Panc1 (cell line): Measurements from ENCODE around the gene HK1. TPM values are rescaled to one million over a fixed set of nuclear protein-coding genes. Genes with fewer than 3 reads are reported as not detected.

ENCODE experiments used
- ATAC-seq: fragments of 200-7000 bp; cut with Tn5 transposase; 2 replicates; pipeline ENCODE4 v1.9.1; 2020; ENCODE audit warnings: mild to moderate bottlenecking, moderate library complexity
- BruUV-seq: library from RNA; stranded (reverse); fragments of 400-500 nt; replicated peaks from 2 replicates; lab custom pipeline; 2021; lab: Mats Ljungman, UMichigan
- CTCF ChIA-PET: fragments of 300-600 bp; sonication (Branson Sonifier 250); formaldehyde crosslinking; loops from one replicate; lab custom pipeline; 2022; ENCODE audit warnings: antibody characterized with exemption; lab: Charles Lee
- POLR2A ChIA-PET: fragments of 300-600 bp; sonication (Branson Sonifier 250); formaldehyde crosslinking; loops from one replicate; lab custom pipeline; 2022; ENCODE audit warnings: antibody characterized with exemption; lab: Charles Lee
- DNase-seq: peaks from one replicate; pipeline ENCODE4 v3.0.0-alpha.2; 2010; ENCODE audit warnings: low read depth, low spot score
- H3K27ac ChIP-seq: 2 replicates; pipeline ENCODE4 v1.5.1; 2011; ENCODE audit warnings: mild to moderate bottlenecking, low read length, inconsistent platforms
- H3K27me3 ChIP-seq: fragments of 200-500 bp; sonication (Bioruptor generic); 2 replicates; pipeline ENCODE4 v1.6.0; 2014; ENCODE audit warnings: low read length, inconsistent platforms; ENCODE audit not compliant: control insufficient read depth, insufficient read depth
- H3K36me3 ChIP-seq: fragments of 200-500 bp; sonication (Bioruptor generic); 2 replicates; pipeline ENCODE4 v1.5.1; 2014; ENCODE audit warnings: inconsistent platforms, mild to moderate bottlenecking, low read length, moderate library complexity; ENCODE audit not compliant: control insufficient read depth, insufficient read depth
- H3K4me1 ChIP-seq: 2 replicates; pipeline ENCODE4 v1.5.1; 2011; ENCODE audit warnings: inconsistent platforms, mild to moderate bottlenecking, low read length, moderate library complexity; ENCODE audit not compliant: control insufficient read depth, insufficient read depth
- H3K4me3 ChIP-seq, 2 experiments: 2 replicates each; pipeline ENCODE4 v1.5.1; 2011 to 2012; ENCODE audit warnings: low read depth in 2 of 2, low read length in 2 of 2, mild to moderate bottlenecking in 2 of 2, inconsistent platforms in 1 of 2, moderate library complexity in 1 of 2
- H3K9me3 ChIP-seq: fragments of 200-500 bp; sonication (Bioruptor generic); 2 replicates; pipeline ENCODE4 v1.5.1; 2014; ENCODE audit warnings: low read depth, mild to moderate bottlenecking, inconsistent platforms, low read length, moderate library complexity; ENCODE audit not compliant: control insufficient read depth, insufficient read depth
- POLR2AphosphoS5 ChIP-seq: IDR thresholded peaks from 2 replicates; pipeline ENCODE4 v1.6.1; 2012; ENCODE audit warnings: mild to moderate bottlenecking, low read depth, low read length, moderate library complexity
- SIN3A ChIP-seq: IDR thresholded peaks from 2 replicates; pipeline ENCODE4 v1.6.1; 2012; ENCODE audit warnings: low read depth, mild to moderate bottlenecking, low read length, moderate library complexity, borderline replicate concordance; ENCODE audit not compliant: insufficient read depth
- TCF7L2 ChIP-seq: IDR thresholded peaks from 2 replicates; pipeline ENCODE4 v1.6.1; 2011; ENCODE audit warnings: mild to moderate bottlenecking, low read depth, low read length, inconsistent platforms
- in situ Hi-C: cut with HindIII; loops from 2 replicates; pipeline ENCODE4 v1.10.0; 2016; ENCODE audit warnings: low sequenced_read_pairs, low pct_unique_long_range_greater_than_20kb
- intact Hi-C: fragments of 100-400 bp; cut with micrococcal nuclease; formaldehyde crosslinking; loops from one replicate; pipeline ENCODE4 v1.10.0; 2022; ENCODE audit not compliant: unreplicated experiment
- total RNA-seq: library from RNA; stranded (reverse); gene quantifications from one replicate; pipeline ENCODE4 v1.2.1, GENCODE V29; 2021; ENCODE audit not compliant: unreplicated experiment
- TF ChIP-seq, protein P1 (sequence below), 2 experiments: IDR thresholded peaks; 2 replicates each; pipeline ENCODE4 v1.6.1; 2011 to 2012; ENCODE audit warnings: low read depth in 2 of 2, control low read depth in 1 of 2, low read length in 1 of 2, mild to moderate bottlenecking in 1 of 2, moderate library complexity in 1 of 2; ENCODE audit not compliant: insufficient read depth in 1 of 2
- TF ChIP-seq, protein P2 (sequence below): fragments of 450-650 bp; IDR thresholded peaks from 2 replicates; pipeline ENCODE4 v1.5.1; 2017; ENCODE audit warnings: mild to moderate bottlenecking

HK1 gene
- total RNA-seq, 1 experiment from 2014 or later, result 74.4 TPM

- intact Hi-C loops (no loop called here), in situ Hi-C loops (no loop called here)
- CTCF ChIA-PET, result no interaction called here
- Histone ChIP-seq H3K27me3 (no peaks in the 10 kb centered on the region), H3K36me3 (peaks cover 2% of the 10 kb centered on the region; the same call in 1 of the 2 replicates), H3K4me1 (peaks cover 11% of the 10 kb centered on the region), H3K27ac (no peak overlapping the region), H3K9me3 (no peaks in the 10 kb centered on the region), H3K4me3 (no peak overlapping the region)
- ATAC-seq, result no peak
- BruUV-seq, result no TSS peak
- no peak for DNase-seq
- TF ChIP-seq, protein P1, sequence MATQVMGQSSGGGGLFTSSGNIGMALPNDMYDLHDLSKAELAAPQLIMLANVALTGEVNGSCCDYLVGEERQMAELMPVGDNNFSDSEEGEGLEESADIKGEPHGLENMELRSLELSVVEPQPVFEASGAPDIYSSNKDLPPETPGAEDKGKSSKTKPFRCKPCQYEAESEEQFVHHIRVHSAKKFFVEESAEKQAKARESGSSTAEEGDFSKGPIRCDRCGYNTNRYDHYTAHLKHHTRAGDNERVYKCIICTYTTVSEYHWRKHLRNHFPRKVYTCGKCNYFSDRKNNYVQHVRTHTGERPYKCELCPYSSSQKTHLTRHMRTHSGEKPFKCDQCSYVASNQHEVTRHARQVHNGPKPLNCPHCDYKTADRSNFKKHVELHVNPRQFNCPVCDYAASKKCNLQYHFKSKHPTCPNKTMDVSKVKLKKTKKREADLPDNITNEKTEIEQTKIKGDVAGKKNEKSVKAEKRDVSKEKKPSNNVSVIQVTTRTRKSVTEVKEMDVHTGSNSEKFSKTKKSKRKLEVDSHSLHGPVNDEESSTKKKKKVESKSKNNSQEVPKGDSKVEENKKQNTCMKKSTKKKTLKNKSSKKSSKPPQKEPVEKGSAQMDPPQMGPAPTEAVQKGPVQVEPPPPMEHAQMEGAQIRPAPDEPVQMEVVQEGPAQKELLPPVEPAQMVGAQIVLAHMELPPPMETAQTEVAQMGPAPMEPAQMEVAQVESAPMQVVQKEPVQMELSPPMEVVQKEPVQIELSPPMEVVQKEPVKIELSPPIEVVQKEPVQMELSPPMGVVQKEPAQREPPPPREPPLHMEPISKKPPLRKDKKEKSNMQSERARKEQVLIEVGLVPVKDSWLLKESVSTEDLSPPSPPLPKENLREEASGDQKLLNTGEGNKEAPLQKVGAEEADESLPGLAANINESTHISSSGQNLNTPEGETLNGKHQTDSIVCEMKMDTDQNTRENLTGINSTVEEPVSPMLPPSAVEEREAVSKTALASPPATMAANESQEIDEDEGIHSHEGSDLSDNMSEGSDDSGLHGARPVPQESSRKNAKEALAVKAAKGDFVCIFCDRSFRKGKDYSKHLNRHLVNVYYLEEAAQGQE (IDR thresholded peaks at IDR 0.05; ENCODE audit: insufficient read depth in 1 of 2, low read depth in 2 of 2, low read length in 1 of 2), result no peak
- no peak for TF ChIP-seq SIN3A
- POLR2A ChIA-PET, result no interaction called here
Observed at GRCh38 chr10:69315100-69315542, 36.8 kb downstream of the HK1 start.

DNA sequence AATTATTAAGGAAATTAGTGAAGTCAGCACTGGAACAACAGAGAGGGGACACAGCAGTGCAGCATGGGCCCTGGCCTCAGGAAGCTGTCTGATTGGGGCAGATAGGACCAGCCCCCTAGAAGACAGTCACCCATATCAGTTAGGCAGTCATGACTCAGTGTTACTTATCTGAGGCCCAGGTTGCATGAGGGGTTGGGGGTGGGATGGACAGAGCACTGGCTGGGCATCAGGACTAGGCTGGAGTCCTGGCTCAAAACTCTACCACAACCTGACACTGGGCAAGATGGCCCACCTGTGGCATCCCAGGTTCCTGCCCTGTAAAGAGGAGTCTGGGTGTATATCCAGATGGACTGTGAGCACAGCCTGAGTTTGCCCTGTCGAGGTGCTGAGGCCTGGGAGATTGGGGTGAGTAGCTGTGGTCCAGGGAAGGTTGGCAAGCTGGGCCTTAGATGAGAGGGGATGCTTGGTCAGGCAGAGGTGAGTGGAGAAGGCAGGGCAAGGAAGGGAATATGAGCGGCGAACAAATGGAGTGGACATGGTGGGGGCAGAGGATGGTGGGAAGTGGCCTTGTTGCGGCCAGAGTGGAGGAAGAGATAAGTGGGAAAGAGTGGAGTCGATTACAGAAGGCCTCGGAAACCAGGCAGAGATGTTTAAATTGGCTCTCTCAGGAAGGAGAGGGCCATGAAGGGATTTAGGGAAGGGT, 37.5 kb downstream of the HK1 start:
- POLR2A ChIA-PET, result no interaction called here

More for the DNA sequence above, 37.5 kb downstream of the HK1 start:
- CTCF ChIA-PET, result no interaction called here
- in situ Hi-C loops (no loop called here), intact Hi-C loops (no loop called here)
- no TSS peak for BruUV-seq
- H3K4me1 ChIP-seq, result peaks cover 16% of the 10 kb centered on the region
- H3K36me3 ChIP-seq, result peaks cover 2% of the 10 kb centered on the region; the same call in 1 of the 2 replicates
- no peak overlapping the region for H3K27ac ChIP-seq
- ATAC-seq (no peak), DNase-seq (no peak)
- H3K27me3 ChIP-seq, result no peaks in the 10 kb centered on the region
- no peak overlapping the region for H3K4me3 ChIP-seq
- TF ChIP-seq, protein P1 (IDR thresholded peaks at IDR 0.05; ENCODE audit: insufficient read depth in 1 of 2, low read depth in 2 of 2, low read length in 1 of 2), result no peak
- TF ChIP-seq TCF7L2 (no peak), POLR2AphosphoS5 (no peak), SIN3A (no peak)
- TF ChIP-seq, protein P2, sequence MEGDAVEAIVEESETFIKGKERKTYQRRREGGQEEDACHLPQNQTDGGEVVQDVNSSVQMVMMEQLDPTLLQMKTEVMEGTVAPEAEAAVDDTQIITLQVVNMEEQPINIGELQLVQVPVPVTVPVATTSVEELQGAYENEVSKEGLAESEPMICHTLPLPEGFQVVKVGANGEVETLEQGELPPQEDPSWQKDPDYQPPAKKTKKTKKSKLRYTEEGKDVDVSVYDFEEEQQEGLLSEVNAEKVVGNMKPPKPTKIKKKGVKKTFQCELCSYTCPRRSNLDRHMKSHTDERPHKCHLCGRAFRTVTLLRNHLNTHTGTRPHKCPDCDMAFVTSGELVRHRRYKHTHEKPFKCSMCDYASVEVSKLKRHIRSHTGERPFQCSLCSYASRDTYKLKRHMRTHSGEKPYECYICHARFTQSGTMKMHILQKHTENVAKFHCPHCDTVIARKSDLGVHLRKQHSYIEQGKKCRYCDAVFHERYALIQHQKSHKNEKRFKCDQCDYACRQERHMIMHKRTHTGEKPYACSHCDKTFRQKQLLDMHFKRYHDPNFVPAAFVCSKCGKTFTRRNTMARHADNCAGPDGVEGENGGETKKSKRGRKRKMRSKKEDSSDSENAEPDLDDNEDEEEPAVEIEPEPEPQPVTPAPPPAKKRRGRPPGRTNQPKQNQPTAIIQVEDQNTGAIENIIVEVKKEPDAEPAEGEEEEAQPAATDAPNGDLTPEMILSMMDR, result no peak
- no peaks in the 10 kb centered on the region for H3K9me3 ChIP-seq
